ENCODE data around the gene H2AZ1. TPM values are rescaled to one million over a fixed set of nuclear protein-coding genes. Genes with fewer than 3 reads are reported as not detected.

The H2AZ1 gene
- total and polyA plus RNA-seq, 9 of the 15 experiments (the other 6 are each of a cell fraction or from before 2014, with no cell fraction given): 605 to 4,380 (median 768) TPM

DNA sequence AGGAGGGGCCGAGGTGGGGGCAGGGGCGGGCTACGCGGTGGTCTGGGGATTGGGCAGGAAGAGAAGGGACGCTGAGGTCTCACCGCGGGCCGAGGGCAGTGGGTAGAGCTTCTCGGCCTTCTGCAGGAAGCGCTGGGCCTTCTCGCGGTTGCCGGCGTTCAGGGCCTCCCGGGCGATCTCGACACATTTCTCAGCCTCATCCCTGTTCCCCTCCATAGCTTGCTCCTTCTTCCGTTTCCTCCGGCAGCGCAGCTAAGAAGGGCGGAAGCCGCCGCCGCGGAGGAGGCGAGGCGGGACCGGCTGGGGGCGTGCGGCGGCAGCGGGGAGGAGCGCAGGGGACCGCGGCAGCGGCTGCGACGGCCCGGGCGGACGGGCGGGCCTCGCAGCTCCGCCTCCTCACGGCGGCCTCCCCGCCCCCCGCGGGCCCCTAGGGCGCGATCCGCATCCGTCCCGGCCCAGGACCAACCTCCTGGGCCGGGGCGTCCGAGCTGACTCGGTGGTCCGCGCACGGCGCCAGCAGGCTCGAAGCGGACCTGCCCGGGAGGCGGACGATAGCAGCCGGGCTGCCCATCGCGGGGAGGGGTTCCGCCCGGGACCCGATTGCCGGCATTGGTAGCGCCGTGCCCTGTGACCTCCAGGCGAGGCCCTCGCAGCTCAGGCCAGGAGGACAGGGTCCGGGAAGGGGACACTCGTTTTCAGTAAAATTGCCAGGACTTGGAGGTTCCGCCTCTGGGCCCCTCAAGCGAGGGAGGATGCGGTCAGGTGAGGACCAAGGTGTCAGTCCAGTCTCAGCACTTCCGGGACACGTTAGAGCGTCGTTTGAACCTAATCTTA lies 3.5 kb downstream of the H2AZ1 start, which contains the start of gene DNAJB14 (continued):
- TF ChIP-seq GATAD2B (IDR thresholded peaks at IDR 0.05; ENCODE audit: borderline replicate concordance) (peak; percentile 86; the same call in 1 of the 2 replicates), ZNF592 (IDR thresholded peaks at IDR 0.05) (peak; percentile 61; the same call in 1 of the 2 replicates), THRAP3 (IDR thresholded peaks at IDR 0.05; ENCODE audit: borderline replicate concordance) (peak; percentile 91; the same call in 1 of the 2 replicates), SMAD1 (IDR thresholded peaks at IDR 0.05; ENCODE audit: low read depth, low read length, partially characterized antibody) (peak; percentile 28), ATF1 (CRISPR knock-in tag; IDR thresholded peaks at IDR 0.05) (no peak), ATF1 (tag; IDR thresholded peaks at IDR 0.05) (peak; percentile 56), SAP30 (IDR thresholded peaks at IDR 0.05; ENCODE audit: borderline replicate concordance, insufficient read depth, low read depth, low read length, poor library complexity, severe bottlenecking) (peak; percentile 38), ZNF57 (CRISPR knock-in tag; IDR thresholded peaks at IDR 0.05) (peak; percentile 84; the same call in 1 of the 2 replicates), STAG1 (CRISPR knock-in tag; IDR thresholded peaks at IDR 0.05; ENCODE audit: borderline replicate concordance) (no peak), USF1 (CRISPR knock-in tag; IDR thresholded peaks at IDR 0.05) (0 out of 2 replicates have a peak, but pooled peaks have one; percentile 40), ZSCAN29 (IDR thresholded peaks at IDR 0.05) (peak; percentile 37; the same call in 1 of the 2 replicates), ZNF551 (CRISPR knock-in tag; IDR thresholded peaks at IDR 0.05) (peak; percentile 71; the same call in 1 of the 2 replicates), JUNB (CRISPR knock-in tag; conservative IDR thresholded peaks at IDR 0.05) (0 out of 2 replicates have a peak, but pooled peaks have one; percentile 4), ZNF785 (CRISPR knock-in tag; IDR thresholded peaks at IDR 0.05) (no peak), TEAD2 (tag; IDR thresholded peaks at IDR 0.05) (no peak)

Data from K562 (cell line).